Testis (tissue), 2 donors: Measurements from ENCODE around the gene ESRRB.

Experiments used
- POLR2A ChIP-seq: fragments of 450-650 bp; IDR thresholded peaks from one replicate; pipeline ENCODE4 v1.6.1; 2017; ENCODE audit warnings: antibody characterized with exemption, mild to moderate bottlenecking, moderate library complexity
- TF ChIP-seq, protein P1 (sequence below), 3 experiments: fragments of 450-650 bp in 2 of 3; fragments of 200-600 bp in 1 of 3; sonication (generic) in 1 of 3; IDR thresholded peaks; one replicate each; pipeline ENCODE4 v1.5.1; 2016 to 2019; ENCODE audit warnings: antibody characterized with exemption in 3 of 3, mild to moderate bottlenecking in 2 of 3, moderate library complexity in 1 of 3

DNA sequence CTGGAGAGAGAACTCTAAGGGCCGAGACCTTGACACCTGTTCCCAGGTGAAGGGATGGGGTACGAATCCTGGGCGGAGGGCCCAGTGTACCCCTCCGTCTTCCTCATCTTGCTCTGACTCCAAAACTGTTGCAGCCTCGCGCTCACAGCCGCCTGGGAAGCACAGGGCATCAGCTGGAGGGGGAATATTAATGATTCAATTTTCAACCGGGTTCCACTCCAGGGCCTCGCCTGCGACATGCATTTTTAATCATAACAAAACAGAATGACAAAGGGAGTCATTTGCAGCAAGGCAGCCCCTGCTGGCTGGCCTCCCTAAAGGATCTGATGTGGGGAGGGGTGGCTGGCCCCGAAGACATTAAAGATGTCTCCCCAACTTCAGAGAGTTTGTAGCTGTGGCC lies 41.6 kb upstream of the ESRRB start:
- TF ChIP-seq POLR2A = no peak
- TF ChIP-seq, protein P1, sequence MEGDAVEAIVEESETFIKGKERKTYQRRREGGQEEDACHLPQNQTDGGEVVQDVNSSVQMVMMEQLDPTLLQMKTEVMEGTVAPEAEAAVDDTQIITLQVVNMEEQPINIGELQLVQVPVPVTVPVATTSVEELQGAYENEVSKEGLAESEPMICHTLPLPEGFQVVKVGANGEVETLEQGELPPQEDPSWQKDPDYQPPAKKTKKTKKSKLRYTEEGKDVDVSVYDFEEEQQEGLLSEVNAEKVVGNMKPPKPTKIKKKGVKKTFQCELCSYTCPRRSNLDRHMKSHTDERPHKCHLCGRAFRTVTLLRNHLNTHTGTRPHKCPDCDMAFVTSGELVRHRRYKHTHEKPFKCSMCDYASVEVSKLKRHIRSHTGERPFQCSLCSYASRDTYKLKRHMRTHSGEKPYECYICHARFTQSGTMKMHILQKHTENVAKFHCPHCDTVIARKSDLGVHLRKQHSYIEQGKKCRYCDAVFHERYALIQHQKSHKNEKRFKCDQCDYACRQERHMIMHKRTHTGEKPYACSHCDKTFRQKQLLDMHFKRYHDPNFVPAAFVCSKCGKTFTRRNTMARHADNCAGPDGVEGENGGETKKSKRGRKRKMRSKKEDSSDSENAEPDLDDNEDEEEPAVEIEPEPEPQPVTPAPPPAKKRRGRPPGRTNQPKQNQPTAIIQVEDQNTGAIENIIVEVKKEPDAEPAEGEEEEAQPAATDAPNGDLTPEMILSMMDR (IDR thresholded peaks at IDR 0.05) = no peak
